ENCODE results near the gene PRRX2. TPM values are rescaled to one million over a fixed set of nuclear protein-coding genes. Genes with fewer than 3 reads are reported as not detected.

Gene PRRX2
- polyA plus RNA-seq, 1 donor from 2014 or later: not detected

DNA sequence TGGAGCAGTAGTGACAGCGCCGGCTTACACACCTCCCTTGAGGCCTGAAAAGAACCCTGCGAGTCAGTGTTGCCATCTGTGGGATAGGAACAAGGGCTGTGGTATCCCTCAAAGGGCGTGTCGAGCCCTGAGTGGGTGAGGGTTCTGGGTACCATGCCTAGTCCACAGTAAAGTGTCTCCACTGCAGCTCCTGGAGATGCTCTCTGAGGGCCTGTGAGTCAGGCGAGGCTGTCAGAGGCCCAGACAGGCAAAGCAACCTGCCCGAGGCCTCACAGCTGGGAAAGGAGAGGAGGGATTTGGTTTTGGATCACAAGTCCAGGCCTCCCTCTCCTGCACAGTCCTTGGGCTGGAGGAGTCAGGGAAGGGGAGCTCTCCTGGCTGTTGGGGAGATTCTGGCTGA lies 6.1 kb downstream of the PRRX2 start:
- no peak overlapping the region for H3K27ac Mint-ChIP-seq
- H3K36me3 Mint-ChIP-seq: no peaks in the 10 kb centered on the region
- no peaks in the 10 kb centered on the region for H3K9me3 Mint-ChIP-seq
- no peak overlapping the region for H3K4me3 Mint-ChIP-seq
- no peaks in the 10 kb centered on the region for H3K4me1 Mint-ChIP-seq
- peaks cover 11% of the 10 kb centered on the region for H3K27me3 Mint-ChIP-seq

DNA sequence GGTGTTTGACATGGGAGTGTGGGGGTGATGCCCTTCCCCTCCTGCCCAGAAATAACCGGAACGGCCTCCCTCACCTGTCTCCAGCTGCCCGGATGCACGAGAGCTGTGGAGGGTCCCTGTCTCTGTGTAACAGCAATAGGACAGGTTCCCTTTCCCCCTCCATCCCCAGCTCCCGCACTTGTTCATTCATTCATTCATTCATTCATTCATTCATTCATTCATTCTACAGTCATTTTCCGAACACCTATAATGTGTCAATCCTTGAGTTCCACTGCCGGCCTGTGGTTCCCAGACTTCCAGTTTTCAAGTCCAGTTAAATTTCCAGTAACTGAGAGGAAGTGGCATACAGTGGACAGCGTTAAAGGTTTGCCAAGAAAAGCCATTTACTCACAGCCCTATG lies 7.3 kb downstream of the PRRX2 start:
- Mint-ChIP-seq H3K9me3 (no peaks in the 10 kb centered on the region), H3K27me3 (peaks cover 15% of the 10 kb centered on the region), H3K4me1 (no peaks in the 10 kb centered on the region), H3K27ac (no peak overlapping the region), H3K4me3 (no peak overlapping the region), H3K36me3 (no peaks in the 10 kb centered on the region)

DNA sequence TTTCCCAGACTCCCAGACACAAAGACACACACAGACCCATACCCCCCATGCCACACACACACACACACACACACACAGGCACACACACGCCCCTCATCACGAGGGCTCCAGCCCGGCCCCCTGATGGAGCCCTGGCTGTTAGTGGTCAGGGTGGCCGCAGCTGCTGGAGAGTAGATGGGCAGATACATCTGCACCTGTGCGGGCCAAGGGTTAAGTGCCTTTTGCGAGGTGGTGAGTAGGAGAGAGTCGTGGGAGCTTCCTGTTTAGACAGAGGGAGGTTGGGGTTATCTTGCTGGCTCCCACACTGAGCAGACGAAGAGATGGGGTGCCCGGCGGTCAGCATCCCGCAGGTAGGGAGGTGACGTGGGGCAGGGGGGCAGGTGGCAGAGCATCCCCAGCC lies 8.2 kb downstream of the PRRX2 start:
- Mint-ChIP-seq H3K36me3 (no peaks in the 10 kb centered on the region), H3K9me3 (no peaks in the 10 kb centered on the region), H3K27ac (no peak overlapping the region), H3K4me1 (no peaks in the 10 kb centered on the region), H3K4me3 (no peak overlapping the region), H3K27me3 (peaks cover 20% of the 10 kb centered on the region)

DNA sequence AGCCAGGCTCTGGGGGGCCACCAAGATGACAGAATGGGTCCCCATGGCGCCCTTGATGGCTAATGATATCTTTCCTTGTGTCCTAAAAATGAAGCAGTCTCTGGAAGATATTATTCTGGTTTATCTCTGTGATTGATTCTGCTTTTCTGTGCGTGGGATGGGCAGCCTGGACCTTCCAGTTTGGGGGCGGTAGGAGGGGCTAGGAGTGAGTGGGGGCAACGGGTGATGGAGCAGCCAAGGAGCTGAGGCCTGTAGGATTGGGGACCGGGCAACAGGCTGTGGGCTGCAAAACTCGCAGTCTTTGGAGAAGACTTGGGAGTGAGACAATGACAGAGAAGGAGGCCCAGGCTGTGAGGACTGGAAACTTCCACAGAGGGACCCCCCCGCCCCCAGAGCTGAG lies 8.8 kb downstream of the PRRX2 start:
- H3K36me3 Mint-ChIP-seq: no peaks in the 10 kb centered on the region
- peaks cover 24% of the 10 kb centered on the region for H3K27me3 Mint-ChIP-seq
- no peaks in the 10 kb centered on the region for H3K9me3 Mint-ChIP-seq
- no peak overlapping the region for H3K4me3 Mint-ChIP-seq
- H3K4me1 Mint-ChIP-seq: no peaks in the 10 kb centered on the region
- H3K27ac Mint-ChIP-seq: no peak overlapping the region

DNA sequence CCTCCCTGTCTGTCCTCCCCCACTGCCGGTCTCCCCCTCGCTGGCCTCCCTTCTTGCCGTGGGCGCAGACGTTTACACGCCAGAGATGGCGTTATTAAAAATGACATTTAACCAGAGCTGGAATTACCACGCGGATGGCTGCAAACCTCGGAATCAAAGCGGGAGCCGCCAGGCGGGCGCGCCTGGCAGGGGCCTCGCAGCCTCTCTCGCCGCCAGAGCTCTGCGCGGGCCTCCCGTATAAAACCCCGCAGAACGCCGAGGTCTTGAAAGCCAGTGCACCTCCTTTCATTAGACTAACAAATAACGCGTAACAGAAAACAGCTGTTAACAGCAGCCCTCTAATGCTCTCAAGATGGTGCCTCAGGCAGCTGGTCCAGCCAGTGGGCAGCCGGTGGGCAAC lies 10.2 kb downstream of the PRRX2 start:
- Mint-ChIP-seq H3K9me3 (no peaks in the 10 kb centered on the region), H3K27me3 (peaks cover 25% of the 10 kb centered on the region), H3K36me3 (no peaks in the 10 kb centered on the region), H3K4me1 (no peaks in the 10 kb centered on the region), H3K4me3 (no peak overlapping the region), H3K27ac (no peak overlapping the region)

DNA sequence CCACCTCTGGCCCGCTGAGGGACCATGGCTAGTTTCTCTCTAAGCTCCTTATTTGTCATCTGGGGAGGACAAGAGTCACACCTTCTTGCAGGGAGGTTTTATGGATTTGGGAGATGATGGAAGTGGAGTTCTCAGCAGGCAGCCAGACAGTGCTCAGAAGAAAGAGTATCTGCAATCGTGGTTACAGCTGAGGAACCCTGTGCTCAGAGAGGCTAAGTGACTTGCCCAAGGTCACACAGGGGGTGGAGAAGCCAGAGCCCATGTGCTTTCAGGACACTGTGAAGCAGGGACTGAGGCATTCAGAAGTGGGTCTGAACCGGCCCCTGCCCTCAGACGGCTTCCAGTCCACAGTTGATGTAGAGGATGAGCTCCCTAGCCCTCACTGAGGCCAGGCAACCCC lies 10.8 kb downstream of the PRRX2 start:
- Mint-ChIP-seq H3K4me1 (no peaks in the 10 kb centered on the region), H3K9me3 (no peaks in the 10 kb centered on the region), H3K27ac (no peak overlapping the region), H3K4me3 (no peak overlapping the region), H3K36me3 (no peaks in the 10 kb centered on the region), H3K27me3 (peaks cover 25% of the 10 kb centered on the region)

DNA sequence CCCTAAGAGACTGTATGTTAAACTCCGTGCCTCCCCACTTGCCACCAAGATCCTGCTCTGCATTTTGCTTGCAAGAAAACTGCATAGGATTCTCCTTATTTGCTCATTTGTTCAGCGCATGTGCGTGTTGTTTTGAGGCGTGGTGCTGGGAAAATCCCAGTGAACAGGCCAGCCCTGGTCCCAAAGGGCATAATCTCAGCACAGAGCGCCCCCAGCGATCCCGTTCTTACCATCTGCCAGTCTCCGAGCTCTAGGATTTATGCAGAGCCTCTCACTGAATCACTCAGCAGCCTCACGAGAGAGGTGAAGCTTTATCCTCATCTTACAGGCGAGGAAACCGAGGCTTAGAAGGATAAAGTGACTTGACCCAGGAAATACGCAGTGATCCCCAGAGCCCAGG lies 11.5 kb downstream of the PRRX2 start:
- Mint-ChIP-seq H3K4me1 (no peaks in the 10 kb centered on the region), H3K27ac (no peak overlapping the region), H3K9me3 (no peaks in the 10 kb centered on the region), H3K27me3 (peaks cover 27% of the 10 kb centered on the region), H3K4me3 (no peak overlapping the region), H3K36me3 (no peaks in the 10 kb centered on the region)

DNA sequence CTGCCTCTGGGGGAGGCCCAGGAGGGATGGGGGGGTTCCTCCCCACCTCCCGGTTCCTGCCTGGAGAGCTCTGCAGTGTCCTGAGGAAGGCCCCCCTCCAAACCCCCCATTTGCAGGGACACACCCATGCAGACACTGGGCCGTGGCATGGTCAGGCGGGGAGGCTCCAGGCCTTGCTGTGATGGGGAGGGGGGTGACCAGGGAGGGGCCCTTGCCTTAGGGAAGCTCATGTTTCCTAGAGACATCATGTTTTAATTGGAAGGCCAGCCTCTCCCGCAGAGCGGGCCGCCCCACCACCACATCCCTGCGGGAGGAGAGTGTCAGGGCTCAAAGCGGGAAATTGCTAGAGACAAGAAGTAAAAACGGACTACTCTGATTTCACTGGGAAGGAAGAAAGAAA lies 12.0 kb downstream of the PRRX2 start:
- H3K27ac Mint-ChIP-seq: no peak overlapping the region
- no peak overlapping the region for H3K4me3 Mint-ChIP-seq
- peaks cover 25% of the 10 kb centered on the region for H3K27me3 Mint-ChIP-seq
- no peaks in the 10 kb centered on the region for H3K4me1 Mint-ChIP-seq
- no peaks in the 10 kb centered on the region for H3K9me3 Mint-ChIP-seq
- H3K36me3 Mint-ChIP-seq: no peaks in the 10 kb centered on the region

DNA sequence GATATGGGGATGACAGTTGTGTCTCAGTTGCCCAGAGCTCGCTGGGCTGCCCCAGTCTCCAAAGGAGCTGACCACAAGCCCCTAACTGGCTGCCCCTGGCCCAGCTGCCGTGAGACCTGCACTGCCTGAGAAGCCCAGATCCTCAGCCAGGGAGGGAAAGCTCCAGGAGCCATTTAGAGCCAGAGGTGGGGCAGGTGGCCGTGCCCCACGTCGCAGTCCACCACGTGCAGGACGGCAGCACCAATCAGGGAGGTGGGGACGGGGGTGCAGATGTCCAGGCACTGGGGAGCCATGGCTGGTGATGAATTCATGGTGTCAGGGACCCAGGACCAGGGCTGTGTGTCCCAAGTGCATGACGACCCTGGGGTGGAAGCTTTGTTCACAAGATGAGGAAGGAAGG lies 13.4 kb downstream of the PRRX2 start:
- H3K4me3 Mint-ChIP-seq: no peak overlapping the region
- H3K4me1 Mint-ChIP-seq: no peaks in the 10 kb centered on the region
- H3K27me3 Mint-ChIP-seq: peaks cover 23% of the 10 kb centered on the region

DNA sequence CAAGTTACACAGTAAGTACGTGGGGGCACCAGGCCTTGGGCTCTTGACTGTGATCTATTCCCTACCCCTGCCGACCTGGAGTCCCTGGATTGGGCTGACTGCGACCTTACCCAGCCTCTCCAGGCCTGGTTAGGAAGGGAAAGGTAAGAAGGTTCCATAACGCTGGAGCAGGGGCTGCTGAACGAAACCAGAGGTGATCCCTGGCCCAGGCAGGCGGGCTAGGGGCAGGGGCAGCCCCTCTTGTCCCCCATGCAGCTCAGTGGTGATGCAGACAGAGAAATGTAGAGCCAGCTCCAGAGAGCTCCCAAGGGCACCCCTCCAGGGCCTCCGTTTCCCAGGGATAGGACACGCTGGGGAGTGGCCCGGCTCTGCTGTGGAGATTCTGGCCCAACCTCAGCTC lies 14.1 kb downstream of the PRRX2 start:
- no peaks in the 10 kb centered on the region for H3K9me3 Mint-ChIP-seq
- H3K27ac Mint-ChIP-seq: no peak overlapping the region
- H3K4me1 Mint-ChIP-seq: no peaks in the 10 kb centered on the region
- no peak overlapping the region for H3K4me3 Mint-ChIP-seq
- H3K27me3 Mint-ChIP-seq: peaks cover 23% of the 10 kb centered on the region
- no peaks in the 10 kb centered on the region for H3K36me3 Mint-ChIP-seq

More for the DNA sequence above, 13.4 kb downstream of the PRRX2 start:
- Mint-ChIP-seq H3K27ac (peak overlapping the region in 1 of 3 donors; percentile 36), H3K9me3 (no peaks in the 10 kb centered on the region), H3K36me3 (no peaks in the 10 kb centered on the region)

DNA sequence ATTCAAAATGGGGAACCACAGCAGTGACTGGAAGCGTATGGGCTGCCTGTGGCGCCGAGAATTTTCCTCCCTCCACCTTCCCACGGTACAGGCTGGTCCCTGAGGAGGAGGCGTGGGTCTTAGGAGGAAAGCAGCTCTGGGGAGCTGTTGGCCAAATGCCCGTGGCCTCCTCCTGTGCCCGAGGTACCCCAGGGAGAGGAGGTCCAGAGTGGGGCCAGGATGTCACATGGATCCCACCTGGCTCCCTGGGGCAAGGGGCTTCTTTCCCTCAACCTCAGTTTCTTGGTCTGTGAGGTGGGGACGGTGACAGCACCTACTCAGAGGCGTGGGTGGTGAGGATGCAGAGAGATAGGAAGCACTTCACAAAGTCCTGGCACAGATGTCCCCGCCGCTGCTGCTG lies 16.5 kb downstream of the PRRX2 start:
- Mint-ChIP-seq H3K27me3 (peaks cover 14% of the 10 kb centered on the region), H3K9me3 (no peaks in the 10 kb centered on the region)

DNA sequence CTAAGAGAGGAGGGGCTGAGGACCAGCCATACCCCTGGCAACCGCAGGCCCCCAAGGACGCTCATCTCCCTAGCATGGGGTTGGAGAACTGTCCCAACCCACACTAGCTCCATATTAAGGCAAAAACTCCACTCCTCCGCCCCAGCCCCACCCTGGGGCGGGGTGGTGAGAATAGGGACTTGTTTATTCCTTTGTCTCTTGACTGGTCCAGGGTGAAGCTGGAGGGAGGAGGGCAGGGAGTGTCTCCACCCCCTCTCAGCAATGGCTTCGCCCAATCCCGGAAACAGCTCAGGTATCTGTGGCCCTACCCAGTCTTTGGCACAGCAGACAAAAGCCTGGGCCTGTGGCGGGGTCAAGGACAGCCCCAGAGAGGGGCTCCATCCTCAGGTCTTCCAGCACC lies 16.9 kb downstream of the PRRX2 start:
- Mint-ChIP-seq H3K4me1 (peaks cover 0 to 3% (median 0%) of the 10 kb centered on the region in 3 donors), H3K27ac (no peak overlapping the region), H3K36me3 (no peaks in the 10 kb centered on the region), H3K27me3 (peaks cover 14% of the 10 kb centered on the region), H3K4me3 (no peak overlapping the region), H3K9me3 (no peaks in the 10 kb centered on the region)

More for the DNA sequence above, 16.5 kb downstream of the PRRX2 start:
- no peak overlapping the region for H3K27ac Mint-ChIP-seq
- no peaks in the 10 kb centered on the region for H3K36me3 Mint-ChIP-seq
- H3K4me3 Mint-ChIP-seq: no peak overlapping the region
- peaks cover 0 to 2% (median 0%) of the 10 kb centered on the region in 3 donors for H3K4me1 Mint-ChIP-seq

DNA sequence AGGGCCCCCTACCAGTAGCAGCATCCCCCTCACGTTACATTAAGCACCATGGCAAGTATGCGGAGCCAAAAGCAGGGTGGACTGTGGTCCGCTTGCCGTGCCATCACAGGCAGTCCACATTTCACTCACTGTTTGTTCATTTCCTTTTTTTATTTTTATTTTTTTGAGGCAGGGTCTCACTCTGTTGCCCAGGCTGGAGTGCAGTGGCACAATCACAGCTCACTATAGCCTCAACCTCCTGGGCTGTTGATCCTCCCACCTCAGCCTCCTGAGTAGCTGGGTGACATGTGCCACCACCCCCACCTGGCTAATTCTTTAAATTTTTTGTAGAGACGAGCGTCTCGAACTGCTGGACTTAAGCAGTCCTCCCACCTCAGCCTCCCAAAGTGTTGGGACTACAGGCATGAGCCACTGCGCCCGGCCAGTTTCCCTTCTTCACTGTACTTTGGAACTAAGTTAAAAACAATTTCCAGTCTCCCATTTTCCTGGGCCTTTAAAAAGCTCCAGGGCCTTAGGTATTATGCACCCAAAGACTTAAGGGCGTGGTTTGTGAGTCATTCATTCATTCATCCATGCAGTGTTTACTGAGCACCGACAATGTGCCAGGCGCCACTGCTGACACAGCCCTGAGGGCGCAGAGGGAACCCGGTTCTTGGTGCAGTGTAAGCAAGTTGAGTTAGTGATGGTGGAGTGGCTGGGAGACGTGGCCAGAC lies 19.9 kb downstream of the PRRX2 start:
- Mint-ChIP-seq H3K4me1 (peaks cover 0 to 3% (median 0%) of the 10 kb centered on the region in 3 donors), H3K4me3 (no peak overlapping the region), H3K9me3 (no peaks in the 10 kb centered on the region), H3K36me3 (no peaks in the 10 kb centered on the region), H3K27me3 (peaks cover 4% of the 10 kb centered on the region), H3K27ac (no peak overlapping the region)

DNA sequence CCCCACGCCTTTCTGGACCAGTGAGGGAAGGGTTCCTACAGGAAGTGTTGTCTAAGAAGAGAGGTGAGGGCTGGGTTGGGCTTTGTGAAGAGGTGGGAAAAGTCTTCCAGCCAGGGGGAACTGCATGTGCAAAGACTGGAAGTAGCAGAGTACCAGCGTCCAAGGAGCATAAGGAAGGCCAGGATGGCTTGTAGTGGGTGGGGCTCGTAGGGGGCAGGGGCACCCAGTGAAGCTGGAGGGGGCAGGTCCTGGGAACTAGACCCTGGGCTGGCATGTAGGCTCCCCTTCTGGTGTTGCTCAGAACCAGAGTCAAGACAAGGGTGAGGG lies 20.4 kb downstream of the PRRX2 start:
- Mint-ChIP-seq H3K9me3 (no peaks in the 10 kb centered on the region), H3K27ac (no peak overlapping the region), H3K36me3 (no peaks in the 10 kb centered on the region), H3K4me1 (peaks cover 0 to 3% (median 0%) of the 10 kb centered on the region in 3 donors), H3K4me3 (no peak overlapping the region), H3K27me3 (peaks cover 4% of the 10 kb centered on the region)

DNA sequence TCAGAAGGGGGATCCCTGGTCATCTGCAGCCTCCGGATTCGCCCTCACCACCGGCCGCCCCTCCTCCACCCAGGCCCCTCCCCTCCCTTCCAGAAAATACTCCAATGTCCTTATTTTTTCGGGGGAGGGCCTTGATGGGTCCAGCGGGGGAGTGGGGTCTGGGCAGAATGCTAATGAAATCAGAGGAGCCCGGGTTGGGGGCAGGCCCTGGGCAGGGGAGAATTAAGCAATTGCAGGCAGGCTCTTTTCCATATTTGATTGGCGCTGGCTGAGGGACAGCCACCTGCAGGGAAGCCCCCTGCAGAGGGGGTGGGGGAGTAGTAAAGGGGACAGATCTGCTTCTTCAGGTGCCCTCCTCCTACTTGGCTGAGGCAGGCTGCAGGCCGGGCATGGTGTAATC lies 21.3 kb downstream of the PRRX2 start:
- H3K4me3 Mint-ChIP-seq: no peak overlapping the region
- no peaks in the 10 kb centered on the region for H3K36me3 Mint-ChIP-seq
- peaks cover 0 to 3% (median 0%) of the 10 kb centered on the region in 3 donors for H3K4me1 Mint-ChIP-seq
- no peak overlapping the region for H3K27ac Mint-ChIP-seq
- peaks cover 2% of the 10 kb centered on the region for H3K27me3 Mint-ChIP-seq
- peaks cover 0 to 2% (median 0%) of the 10 kb centered on the region in 3 donors for H3K9me3 Mint-ChIP-seq

DNA sequence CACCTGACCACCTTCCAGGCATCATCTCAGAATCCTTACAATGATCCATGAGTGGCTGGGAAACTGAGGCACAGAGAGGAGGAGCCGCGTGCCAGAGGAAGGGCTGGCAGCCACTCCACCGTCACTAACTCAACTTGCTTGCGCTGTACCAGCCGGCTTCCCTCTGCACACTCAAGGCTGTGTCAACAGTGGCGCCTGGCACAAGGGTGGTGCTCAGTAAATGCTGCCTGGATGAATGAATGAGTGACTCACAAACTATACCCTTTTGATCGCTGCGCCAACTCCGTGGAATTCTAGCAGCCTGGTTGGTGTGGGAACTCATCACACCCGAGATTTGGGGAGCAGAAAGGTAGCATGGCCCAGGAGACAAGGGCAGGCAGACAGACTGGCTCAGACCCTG lies 21.9 kb downstream of the PRRX2 start:
- Mint-ChIP-seq H3K9me3 (peaks cover 0 to 2% (median 1%) of the 10 kb centered on the region in 3 donors), H3K27ac (no peak overlapping the region), H3K4me3 (no peak overlapping the region), H3K4me1 (peaks cover 0 to 3% (median 0%) of the 10 kb centered on the region in 3 donors), H3K27me3 (peaks cover 3% of the 10 kb centered on the region), H3K36me3 (no peaks in the 10 kb centered on the region)
